Dermis blood vessel endothelial cell (primary cell): ENCODE results near the gene CDKL4. TPM values are rescaled to one million over a fixed set of nuclear protein-coding genes. Genes with fewer than 3 reads are reported as not detected.
A peak's percentile ranks its signal among the peaks of the same experiment; 100 is the strongest.
"Not testable (repeated sequence)": the region's sequence is repeated elsewhere in the genome, so short reads cannot be mapped to it uniquely, and the experiment has no call there.

Source experiments
- DNase-seq: peaks from one replicate; pipeline ENCODE4 v3.0.0; 2010
- total RNA-seq: library from RNA; depleted of rRNA; stranded (reverse); fragments of >200 nt; gene quantifications from 2 replicates; pipeline ENCODE4 v1.2.3, GENCODE V29; 2014

CDKL4 gene
- total RNA-seq: 0.51 and 0.98 TPM in 2 replicates

DNA sequence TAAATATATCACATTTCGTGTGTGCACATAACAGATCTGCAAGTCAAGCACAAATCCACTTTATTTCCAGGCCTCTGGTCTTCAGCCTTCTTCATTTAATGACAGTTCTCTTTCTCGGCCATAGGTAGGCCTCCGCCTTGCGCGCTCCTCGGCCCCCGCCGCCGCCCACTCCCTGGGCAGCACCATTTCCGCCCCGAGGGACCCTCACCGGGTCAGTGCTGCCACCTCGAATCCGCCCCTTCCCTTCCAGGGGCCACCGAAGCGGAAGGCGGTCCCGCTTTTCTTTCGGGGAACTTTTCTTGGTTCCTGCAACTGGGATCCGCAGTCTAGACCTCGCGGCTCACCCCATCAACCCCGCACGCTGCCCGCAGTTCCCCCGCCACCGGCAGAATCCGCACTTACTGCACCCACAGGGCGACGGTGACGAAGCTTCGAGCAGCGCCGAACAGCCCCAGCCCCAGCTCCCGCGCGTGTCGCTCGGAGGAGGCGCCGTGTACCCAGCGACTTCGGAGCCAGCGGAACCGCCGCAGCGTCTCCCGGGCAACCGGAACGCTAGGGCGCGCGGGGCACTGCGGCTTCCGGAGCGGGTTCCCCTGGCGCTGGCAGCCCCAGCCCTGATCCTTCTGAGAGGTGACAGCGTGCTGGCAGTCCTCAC lies at the start of gene CDKL4:
CDKL4 (minus strand) TSS at position 502 of the 655 bp plus-strand sequence.
- DNase-seq: peak; percentile 24

DNA sequence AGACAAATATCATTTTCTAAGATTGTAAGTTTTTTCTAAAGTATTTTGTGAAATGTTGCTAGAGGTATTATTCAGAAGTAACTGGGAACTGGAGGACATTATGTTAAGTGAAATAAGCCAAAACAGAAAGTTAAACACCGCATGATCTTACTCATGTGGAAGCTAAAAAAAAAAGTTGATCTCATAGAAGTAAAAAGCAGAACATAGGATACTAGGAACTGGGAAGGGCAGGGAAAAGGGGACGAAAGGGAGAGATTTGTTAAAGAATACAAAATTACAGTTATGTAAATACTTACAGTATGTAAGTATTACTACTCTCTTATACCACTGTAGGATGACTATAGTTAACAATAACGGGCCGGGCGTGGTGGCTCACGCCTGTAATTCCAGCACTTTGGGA lies 46.7 kb upstream of the CDKL4 start:
- DNase-seq: no peak

GRCh38 chr2:39289609-39290008 lies 45.8 kb upstream of the CDKL4 start:
- no peak for DNase-seq

- DNase-seq: no peak
These were observed 39.8 kb upstream of the CDKL4 start for GRCh38 chr2:39283561-39283960.

DNA sequence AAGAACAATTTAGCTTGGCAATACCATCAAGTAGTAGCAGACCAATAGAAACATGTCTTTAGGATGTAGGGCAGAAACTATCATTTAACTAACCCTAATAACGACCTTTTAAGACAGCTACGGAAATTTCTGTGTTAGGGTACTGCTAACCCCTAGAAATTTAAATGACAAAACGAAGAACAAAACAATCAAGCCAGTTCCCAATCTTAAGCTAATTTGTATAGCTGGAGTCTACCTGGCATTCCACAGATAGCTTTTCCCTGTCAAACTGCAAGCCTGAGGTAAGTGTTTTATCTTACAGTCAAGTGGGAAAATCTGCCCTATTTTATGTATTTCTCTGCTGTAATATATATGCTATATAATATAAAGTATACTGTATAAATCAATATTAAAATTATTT lies 37.6 kb upstream of the CDKL4 start:
- no peak for DNase-seq

DNA sequence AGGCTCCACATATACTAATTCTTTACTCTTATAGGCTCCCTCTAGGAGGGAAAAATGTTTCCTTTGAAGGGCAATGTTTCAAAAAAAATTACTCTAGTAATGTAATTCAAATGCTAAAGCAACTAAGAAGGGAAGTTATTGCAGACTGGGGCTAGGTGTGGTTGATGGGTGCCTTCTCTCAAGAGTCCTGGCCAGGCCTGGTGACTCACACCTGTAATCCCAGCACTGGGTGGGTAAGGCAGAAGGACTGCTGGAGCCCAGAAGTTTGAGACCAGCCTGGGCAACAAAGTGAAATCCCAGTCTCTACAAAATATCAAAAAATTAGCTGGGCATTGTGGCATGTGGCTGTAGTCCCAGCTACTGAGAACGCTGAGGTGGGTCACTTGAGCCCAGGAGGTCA lies 31.2 kb upstream of the CDKL4 start:
- DNase-seq: no peak

GRCh38 chr2:39269941-39270340 lies 26.2 kb upstream of the CDKL4 start:
- DNase-seq: no peak

DNA sequence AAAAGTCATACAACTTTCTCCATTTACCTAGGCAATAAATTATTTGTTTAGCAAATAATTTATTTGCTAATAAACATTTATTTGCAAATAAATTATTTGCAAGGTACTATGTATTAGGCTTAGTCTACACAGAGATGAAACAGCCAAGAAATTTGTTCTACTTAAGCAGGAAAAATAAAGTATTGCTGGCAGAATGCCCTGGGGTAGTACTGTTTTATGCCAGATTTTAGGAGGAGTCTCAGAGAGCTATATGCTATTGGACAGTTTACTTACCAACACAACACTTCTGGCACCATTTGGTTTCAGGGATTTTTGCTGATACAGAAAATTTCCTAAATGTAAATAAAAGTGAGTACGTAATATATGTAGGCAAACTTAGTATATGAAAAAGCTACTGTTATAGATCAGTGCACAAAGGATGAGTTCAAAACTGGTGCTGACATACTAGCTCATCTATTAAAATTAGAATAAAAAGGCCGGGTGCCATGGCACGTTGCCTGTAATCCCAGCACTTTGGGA lies 23.2 kb upstream of the CDKL4 start:
- no peak for DNase-seq

GRCh38 chr2:39266139-39266805 lies 22.5 kb upstream of the CDKL4 start:
- no peak for DNase-seq

GRCh38 chr2:39265315-39265714 lies 21.5 kb upstream of the CDKL4 start:
- DNase-seq: no peak

- no peak for DNase-seq
These were observed 21.0 kb upstream of the CDKL4 start for GRCh38 chr2:39264733-39265132.

DNA sequence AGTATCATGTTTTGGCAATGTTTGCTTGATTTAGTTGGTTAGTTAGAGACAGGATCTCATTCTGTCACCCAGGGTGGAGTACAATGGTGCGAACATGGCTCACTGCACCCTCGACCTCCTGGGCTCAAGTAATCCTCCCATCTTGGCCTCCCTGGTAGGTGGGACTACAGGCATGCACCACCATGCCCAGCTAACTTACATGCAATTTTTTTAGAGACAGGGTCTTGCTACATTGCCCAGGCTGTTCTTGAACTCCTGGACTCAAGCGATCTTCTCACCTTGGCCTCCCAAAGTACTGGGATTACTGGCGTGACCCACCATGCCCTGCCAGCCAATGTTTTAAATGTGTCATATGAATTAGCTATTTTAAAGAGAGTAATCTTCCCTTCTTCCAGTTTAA lies 16.3 kb upstream of the CDKL4 start:
- no peak for DNase-seq

GRCh38 chr2:39256040-39256439 lies 12.3 kb upstream of the CDKL4 start:
- no peak for DNase-seq

GRCh38 chr2:39252888-39253518 lies 9.2 kb upstream of the CDKL4 start:
- no peak for DNase-seq

DNA sequence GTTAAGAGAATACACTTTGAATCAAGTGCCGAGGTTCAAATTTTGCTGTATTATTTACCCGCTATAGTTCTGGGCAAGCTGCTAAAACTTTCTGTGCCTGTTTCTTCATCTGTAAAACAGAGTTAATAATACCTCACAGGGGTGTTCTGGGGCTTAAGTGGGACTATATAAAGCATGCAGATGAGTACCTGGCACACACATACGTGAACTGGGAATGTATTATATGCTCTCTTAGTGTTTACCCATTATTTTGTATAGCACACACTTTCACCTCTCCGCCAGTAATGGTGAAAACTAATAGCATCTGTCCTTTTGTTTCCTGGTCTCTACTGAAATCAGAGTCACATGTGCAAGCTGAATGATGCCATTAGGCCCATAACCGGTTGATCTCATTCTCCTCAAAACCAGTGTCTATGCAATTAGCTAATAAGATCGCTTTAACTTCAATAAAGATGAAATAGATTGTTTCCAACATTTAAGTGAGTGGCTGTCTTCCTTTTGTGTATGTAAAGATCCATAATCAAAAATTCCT lies 3.8 kb upstream of the CDKL4 start:
- DNase-seq: no peak

- DNase-seq: no peak
These were observed 2.7 kb upstream of the CDKL4 start for GRCh38 chr2:39246382-39246980.

DNA sequence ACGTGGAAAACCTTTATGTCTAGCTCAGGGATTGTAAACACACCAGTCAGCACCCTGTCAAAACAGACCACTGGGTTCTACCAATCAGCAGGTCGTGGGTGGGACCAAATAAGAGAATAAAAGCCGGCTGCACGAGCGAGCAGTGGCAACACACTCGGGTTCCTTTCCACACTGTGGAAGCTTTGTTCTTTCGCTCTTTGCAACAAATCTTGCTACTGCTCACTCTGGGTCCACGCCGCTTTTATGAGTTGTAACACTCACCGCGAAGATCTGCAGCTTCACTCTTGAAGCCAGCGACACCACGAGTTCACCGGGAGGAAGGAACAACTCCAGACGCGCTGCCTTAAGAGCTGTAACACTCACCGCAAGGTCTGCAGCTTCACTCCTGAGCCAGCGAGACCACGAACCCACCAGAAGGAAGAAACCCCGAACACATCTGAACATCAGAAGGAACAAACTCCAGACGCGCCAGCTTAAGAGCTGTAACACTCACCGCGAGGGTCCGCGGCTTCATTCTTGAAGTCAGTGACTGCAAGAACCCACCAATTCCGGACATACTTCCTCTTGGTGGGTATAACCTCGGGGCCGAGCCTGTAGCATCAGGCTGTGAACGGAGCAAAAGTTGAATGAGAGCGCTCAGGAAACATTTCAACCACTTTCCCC lies 1.3 kb upstream of the CDKL4 start:
- DNase-seq: peak; percentile 16

DNA sequence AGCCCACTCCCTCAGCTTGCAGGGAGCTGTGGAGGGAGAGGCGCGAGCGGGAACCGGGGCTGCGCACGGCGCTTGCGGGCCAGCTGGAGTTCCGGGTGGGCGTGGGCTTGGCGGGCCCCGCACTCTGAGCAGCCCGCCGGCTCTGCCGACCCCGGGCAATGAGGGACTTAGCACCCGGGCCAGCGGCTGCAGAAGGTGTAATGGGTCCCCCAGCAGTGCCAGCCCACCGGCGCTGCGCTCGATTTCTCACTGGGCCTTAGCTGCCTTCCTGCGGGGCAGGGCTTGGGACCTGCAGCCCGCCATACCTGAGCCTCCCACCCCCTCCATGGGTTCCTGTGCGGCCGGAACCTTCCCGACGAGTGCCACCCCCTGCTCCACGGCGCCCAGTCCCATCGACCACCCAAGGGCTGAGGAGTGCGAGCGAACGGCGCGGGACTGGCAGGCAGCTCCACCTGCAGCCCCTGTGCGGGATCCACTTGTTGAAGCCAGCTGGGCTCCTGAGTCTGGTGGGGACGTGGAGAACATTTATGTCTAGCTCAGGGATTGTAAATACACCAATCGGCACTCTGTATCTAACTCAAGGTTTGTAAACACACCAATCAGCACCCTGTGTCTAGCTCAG lies 582 bp upstream of the CDKL4 start:
- DNase-seq: not testable (repeated sequence)

DNA sequence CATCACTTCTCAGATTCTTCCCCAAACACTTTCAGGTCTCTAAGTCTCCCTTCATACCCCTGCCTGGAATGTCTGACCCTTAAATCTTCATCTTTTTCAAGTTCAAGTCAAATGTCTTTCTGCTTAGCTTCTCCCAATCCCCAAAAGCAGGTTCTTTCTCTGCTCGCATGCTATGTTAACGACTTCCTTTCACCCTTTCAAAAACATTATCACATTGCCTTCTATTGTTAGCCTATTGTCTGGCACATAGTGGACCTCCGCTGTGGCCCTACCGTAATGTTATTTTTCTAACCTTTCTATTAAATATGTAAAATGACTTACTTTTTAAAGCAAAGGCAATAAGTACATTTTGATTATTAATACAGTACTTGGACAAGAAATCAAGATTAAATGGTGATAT lies 2.2 kb downstream of the CDKL4 start:
- DNase-seq: peak; percentile 56

DNA sequence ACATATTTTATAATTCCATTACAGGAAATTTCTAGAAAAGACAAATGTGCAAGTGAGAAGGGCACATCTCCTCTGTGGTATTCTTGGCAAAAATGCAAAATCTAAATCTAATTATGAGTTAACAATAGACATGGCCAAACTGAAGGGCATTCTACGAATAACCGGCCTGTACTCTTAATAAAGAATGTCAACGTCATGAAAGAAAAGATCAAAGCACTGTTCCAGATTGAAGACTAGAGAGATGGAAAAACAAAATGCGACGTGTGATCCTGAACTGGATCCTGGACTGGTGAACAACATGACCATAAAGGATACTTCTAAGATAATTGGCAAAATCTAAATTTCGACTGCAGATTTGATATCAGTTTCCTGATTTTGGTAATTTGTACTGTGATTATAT lies 3.0 kb downstream of the CDKL4 start:
- no peak for DNase-seq

GRCh38 chr2:39234754-39235153 lies 9.0 kb downstream of the CDKL4 start:
- no peak for DNase-seq

DNA sequence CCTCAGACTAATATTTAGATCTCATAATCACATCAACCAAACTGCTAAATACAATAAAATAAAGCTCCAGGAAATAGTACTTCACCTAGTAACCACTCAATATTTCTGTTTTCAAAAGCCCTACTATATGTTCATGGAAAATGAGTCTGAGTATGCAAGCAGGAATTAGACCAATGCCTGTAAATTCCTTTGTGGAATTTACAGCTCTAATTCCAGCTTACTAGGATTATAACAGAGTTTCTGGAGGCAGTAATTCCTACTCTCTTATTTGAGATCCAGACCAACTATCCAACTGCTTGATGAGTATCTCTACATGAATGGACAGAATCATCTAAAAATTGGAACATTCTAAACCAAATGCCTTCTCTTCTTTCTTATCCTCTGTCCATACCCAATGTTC lies 11.6 kb downstream of the CDKL4 start:
- no peak for DNase-seq
